Stimulated activated CD4-positive, alpha-beta T cell treated with anti-CD3 and anti-CD28 coated beads, Interleukin-4, amount 100 ng/mL, for 48 hours (primary cell): Measurements from ENCODE around the gene CHMP5.

Experiments
- DNase-seq, 2 donors: peaks; one replicate each; pipeline ENCODE4 v3.0.0-alpha.2; 2020; ENCODE audit warnings: low read depth in 2 of 2

CHMP5 gene

DNA sequence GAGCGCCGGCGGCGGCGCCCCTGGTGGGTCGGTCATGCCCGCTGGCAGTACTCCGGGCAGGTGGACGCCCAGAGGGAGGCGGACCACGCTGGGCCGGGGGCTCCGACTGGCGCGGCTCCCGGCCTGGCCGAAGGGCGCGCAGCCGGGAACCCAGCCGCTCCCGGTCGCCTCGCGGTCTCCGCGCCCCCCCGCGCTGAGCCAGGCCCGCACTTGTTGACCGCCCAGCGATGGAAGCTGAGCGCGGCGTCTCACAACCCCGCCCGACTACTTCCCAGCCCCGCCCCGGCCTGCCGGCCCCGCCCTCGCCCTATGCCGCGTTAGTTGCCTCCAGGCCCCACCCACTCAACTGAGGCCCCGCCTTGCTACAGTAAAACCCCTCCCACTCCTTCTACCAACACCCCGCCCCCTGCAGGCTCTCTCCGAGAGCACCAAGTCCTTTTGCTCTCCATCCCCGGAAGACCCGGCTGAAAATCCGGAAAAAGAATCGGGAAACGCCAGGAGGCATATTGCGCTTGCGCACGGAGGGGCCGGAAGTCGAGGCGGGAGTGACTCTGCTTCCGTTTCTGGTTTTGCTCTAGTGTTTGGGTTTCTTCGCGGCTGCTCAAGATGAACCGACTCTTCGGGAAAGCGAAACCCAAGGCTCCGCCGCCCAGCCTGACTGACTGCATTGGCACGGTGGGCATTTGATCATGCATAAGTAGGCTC is at the start of gene CHMP5, which contains the start of gene BAG1:
TSS of gene CHMP5 (plus strand) at position 577 of the 705 bp plus-strand sequence. CDS start at position 607, 30 bp downstream.
TSS of gene BAG1 (minus strand) at position 236 of the 705 bp plus-strand sequence.
- DNase-seq: peak; percentile 100

DNA sequence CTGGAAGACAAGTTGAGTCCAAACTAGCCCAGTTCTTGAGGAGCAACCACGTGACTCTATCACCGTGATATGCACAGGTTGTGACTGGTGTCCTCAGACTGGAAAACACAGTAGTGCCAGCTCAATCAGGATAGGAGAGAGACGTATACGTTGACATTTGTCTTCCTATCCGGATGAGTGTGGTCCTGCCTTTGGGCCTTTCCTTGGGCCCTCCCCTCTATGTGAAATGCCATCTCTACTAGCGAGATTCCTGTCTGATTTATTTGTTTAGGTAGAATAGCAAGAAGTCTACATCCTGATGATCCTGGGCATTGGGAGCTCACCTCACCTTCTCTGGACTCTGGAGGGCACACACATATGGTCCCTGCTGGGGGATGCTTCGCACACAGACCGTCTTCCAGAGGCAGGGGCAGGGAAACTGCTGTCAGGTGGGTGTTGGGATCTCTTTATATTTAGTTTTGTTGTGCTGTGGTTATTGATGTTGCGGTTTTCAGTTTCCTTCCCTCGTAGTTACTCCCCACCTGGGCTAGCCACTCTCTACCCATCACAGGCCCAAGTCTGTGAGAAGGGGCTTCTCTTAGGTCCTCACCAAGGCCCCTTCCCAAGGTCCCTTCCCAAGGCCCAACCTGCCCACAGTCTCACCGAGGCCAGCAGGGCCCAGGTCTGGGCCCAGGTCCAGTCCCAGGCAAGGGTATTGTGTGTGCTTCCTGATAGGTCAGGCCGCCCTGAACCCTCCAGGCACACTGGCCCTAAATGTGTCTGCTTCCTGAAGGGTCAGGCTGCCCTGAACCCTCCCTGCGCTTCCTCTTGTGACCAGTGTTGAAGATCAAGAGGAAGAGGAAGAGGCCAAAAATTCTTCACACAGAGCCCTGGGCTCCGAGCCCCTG is 43.9 kb upstream of the CHMP5 start:
- no peak for DNase-seq

DNA sequence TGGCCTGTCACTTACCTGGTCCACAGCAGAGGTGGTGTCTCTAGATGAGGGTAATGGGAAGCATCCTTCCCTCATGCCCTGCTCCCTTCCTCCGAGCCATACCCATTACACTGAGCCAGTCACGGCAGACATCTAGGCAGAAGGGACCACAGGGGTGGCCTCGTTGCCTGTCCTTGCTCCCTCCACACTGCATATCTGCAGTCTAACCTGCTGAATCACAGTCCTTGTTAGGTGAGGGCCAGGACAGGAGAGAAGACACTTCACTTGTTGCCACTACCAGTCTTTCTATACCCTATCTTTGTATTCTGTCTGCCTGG is 43.3 kb upstream of the CHMP5 start:
- no peak for DNase-seq

DNA sequence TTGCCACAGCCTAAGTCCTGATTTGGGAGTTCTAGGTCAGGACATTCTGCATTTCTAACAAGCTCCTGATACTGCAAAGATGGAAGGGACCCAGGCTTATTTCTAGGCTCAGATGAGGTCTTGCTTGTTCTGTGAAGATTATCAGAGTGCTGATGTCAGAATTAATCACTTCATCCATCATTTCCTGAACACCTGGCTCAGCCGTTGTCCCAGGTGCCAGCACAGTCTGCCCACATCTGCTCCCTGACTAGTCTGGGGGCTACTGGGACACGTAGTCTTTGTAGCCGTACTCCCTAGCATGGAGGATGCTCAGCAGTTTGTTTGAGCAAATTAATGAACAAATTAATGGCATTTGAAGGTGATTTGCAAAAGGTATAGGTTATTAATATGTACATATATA is 42.8 kb upstream of the CHMP5 start:
- no peak for DNase-seq

DNA sequence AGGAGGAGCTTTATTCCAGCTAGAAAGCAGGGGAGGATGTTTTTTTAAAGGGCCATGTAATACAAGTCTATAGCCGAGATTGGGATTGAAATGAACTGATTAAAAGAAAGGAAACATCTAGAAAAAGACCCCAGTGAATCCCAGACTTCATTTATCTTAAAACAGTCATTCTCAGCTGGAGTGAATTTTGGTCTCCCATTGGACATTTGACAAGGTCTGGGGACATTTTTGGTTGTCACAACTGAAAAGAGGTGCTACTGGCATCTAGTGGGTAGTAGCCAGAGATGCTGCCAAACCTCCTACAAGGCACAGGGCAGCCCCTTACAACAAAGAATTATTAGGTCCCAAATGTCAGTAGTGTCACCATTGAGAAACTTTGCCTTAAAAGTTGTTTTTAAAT is 41.2 kb upstream of the CHMP5 start:
- DNase-seq: no peak

DNA sequence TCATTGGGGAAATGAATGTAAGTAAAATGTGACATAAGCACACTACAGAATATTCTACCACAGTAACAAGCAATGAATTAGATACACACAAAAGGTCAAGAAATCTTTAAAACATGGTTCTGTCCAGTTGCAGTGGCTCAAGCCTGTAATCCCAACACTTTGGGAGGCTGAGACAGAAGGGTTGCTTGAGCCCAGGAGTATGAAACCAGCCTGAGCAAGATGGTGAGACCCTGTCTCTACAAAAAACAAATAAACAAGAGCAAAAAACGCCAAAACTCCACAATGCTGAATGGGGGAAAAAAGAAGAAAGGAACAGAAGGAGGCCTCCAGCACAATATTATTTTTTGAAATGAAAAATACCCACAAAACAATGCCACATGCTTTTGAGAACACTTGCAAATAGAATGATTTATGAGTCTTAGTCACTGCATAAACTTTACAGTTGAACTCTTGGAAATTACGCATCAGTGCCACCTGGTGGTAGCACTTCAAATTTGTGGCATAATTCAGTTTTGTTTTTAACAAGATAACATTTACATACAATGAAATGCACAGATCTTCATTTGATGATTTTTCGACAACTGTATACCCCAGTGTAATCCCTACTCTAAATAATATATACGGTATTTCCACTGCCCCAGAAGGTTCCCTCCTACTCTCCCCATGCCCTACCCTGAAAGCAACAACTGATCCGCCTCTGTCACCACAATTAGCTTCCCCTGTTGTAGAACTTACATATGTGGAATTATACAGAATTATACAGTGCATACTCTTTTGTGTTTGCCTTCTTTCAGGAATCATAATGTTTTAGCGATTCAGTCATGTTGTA is 39.3 kb upstream of the CHMP5 start:
- peak; percentile 56 to 58 for DNase-seq

DNA sequence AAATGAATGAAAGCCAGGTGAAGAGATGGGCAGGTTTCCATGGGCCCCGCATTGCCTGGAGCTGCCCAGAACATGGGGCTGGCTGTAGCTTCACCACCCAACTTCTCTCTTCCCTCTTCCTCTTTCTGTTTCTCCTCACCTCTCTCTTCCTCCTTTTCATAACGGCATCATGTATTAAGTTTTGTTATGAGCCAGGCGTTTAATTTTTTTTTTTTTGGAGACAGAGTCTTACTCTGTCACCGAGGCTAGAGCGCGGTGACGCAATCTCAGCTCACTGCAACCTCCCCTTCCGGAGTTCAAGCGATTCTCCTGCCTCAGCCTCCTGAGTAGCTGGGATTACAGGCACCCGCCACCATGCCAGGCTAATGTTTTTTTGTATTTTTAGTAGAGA is 37.8 kb upstream of the CHMP5 start:
- no peak for DNase-seq

DNA sequence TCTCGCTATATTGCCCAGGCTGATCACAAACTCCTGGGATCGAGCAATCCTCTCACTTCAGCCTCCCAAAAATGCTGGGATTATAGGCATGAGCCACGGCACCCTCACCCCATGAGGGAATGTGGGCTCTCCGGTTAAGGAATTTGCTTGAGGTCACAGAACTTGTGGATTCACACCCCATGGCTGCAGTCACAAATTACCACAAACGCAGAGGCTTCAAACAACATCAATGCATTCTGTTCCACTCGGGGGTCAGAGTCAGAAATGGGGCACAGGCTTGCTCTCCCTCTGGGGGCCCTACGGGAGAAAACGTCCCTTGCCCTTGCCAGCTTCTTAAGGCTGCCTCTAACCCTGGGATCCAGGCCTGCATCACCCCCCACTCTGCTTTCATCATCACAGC is 37.1 kb upstream of the CHMP5 start:
- no peak for DNase-seq

DNA sequence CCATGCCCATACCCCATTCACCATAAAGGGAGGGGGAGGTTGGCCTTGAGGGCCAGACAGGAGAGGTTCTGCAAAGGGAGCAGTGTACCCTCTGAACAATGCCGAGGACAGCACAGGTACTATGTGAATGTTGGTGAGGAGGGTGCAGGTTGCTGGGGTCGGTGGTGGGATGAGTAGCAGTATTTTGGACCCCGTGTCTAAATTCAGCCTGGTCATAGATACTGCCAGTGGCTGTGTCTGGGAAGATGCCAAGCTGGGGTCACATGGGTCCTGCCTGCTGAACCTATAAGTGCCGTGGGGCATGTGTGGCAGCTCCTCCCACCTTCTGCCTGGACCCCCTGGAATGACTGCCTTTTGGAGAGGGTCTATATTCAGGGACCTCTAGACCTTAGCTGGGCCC is 36.2 kb upstream of the CHMP5 start:
- no peak for DNase-seq

DNA sequence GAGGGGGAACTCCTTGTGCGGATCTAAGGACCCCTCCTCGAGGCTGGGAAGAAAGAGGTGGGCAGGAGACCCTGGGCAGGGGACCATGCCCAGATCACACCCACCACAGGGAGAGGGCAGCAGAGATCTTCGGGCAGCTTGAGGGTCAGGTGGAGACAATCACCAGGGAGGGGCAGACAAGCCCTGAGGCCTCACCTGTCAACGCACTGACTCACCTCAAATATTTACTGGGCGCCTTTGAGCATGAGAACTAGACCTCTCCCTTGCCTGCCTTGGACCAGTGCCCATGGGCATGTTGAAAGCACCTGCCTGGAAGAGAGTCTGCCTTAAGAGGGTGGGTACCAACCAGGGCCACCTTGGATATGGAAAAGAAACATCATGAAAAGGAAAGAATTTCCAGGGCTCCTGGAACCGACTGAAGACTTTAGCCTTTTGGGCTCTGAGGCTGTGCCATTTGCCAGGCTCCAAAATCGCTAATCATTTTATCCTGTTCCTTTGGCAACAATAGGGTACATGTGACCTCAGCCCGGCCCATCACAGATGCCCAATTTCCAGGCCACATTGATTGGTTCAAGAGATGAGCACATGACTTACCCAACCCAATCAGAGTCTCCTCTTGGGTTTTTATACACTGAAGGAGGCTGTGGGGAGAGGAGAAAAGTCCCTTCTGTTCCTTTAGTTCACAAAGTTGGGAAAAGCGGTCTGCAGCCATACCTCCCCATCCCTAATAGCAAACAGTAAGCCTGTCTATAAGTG is 35.3 kb upstream of the CHMP5 start:
- DNase-seq: no peak

DNA sequence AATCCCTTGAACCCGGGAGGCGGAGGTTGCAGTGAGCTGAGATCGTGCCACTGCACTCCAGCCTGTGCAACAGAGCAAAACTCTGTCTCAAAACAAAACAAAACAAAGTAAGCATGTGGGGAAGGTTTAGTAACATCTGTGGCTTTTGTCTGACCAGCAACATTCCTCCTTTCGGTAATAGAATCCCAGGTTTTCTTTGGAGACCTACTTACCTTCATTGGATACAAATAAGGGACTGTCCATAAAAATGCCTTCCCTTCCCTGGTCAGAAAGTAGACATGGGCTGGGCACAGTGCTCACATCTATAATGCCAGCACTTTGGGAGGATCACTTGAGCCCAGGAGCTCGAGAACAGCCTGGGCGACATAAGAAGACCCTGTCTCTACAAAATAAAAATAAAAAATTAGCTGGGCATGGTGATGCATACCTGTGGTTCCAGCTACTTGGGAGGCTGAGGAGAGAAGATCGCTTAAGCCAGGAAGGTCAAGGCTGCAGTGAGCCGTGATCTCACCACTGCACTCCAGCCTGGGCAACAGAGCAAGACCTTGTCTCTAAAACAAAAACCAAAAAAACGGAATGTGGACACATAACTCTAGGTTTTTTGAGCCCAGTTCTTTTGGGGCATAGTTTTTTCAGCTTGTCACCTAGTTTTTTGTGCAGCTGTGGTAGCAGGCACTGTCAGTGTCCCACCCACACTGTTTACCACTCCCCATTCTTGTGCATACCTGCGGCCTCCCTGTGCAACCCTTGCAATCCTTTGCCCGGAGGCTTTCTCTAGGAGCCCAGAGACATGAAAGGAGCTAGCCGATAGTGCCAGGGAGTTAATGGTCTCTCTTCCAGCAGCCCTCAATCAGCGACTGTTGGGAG is 33.9 kb upstream of the CHMP5 start:
- DNase-seq: no peak

DNA sequence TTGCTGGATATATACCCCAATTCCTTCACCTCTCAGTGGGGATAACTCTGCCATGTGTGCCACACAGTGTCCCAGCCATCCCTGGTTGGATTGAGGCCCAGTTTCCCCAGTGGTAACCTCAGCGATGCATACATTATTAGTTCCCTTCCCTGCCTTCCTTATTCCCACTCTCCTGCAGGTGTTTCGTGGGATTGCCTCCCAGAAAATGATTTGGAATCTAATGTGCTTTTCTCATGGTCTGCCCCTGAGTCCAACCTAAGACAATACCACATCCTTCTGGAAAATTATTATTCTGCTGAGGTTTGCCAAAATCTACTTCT is 33.3 kb upstream of the CHMP5 start:
- no peak for DNase-seq

DNA sequence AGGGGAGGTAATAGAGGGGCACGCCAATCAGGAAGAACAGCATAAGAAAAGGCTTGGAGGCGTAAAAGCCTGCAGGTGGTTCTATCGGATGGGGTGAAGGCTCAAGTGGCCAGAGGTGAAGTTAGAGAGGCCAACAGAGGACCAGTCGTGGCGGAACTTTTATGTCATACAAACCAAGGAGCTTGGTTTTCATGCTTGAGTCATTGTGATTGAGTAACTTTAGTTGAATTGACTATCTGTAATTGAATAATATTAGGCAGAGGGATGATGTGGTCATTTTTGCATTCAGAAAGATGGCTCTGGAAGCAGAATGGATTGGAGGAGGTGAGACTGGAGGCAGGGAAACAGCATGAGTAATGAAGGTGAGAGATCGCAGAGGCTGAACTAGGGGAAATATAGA is 32.0 kb upstream of the CHMP5 start:
- no peak for DNase-seq

DNA sequence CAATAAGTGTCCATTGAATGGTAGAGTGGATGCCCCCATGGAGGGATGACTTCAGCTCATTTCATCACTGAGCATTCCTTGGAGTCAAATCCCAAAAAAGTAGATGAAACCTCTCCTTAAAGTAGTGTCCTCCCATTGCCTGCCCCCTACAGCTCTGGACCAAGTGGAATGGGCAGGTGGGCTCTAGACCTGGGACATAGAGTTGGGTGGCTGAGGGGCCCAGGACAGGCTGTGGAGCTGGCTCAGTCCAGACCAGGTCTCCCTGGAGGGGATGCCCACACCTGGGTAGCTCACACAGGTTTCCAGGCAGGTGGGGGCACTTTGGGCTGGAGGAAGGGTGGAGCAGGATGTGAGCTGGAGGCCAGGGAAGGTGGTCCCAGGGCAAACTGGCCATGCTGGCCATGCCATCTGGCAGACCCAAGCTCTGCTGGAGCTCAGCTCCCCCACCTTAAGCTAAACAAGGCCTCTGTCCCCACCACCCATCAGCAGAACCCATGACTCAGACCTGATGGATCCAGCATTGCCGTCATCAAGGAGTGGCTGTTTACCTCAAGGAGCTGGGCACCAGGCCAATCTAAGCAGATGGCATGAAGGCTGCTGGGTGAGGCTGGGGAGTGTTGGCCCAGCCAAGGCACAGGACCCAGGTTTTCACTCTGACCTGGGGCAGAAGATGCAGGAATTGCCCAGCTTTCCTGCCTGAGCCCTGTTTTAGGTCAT is 31.1 kb upstream of the CHMP5 start:
- no peak for DNase-seq

DNA sequence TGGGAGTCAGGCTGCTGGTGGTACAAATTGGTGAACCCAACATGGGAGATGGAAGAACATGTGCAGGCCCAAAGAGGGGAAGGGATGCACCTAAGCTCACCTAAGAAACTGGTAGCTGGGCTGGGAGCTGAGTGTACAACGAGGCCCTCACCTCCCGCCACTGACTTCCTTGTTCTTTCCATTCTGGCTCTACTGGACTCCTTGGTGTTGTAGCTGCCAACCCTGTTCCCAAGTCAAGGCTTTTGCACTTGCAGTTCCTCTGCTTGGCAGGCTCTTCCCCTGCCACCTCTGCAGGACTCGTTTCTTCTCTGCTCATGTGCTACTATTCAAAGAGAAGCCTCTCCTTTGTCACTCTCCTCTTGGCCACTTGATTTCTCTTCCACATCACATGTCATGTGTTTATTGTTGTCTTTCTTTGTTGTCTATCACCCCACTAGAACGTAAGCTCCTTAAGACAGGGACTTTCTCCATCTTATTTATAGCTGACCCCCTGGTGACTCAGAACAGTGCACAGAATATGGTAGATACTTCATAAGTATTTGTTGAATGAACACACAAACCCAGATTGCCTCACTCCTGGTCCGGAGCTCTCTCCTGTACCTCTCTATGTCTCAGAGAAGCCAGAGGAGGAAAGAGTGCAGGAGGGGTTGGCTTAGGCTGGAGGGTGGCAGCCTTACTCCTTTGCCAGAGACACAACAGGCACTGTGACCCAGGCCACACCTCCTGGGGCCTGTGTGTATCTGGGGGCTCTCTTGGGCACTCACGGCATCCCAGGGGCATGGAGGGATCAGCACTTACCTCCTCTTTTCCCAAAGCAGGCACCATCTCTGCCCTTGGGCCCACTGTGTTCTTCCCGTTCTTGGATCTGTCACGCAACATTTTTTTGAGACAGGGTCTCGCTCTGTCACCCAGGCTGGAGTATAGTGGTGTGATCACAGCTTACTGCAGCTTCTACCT is 30.1 kb upstream of the CHMP5 start:
- DNase-seq: no peak

DNA sequence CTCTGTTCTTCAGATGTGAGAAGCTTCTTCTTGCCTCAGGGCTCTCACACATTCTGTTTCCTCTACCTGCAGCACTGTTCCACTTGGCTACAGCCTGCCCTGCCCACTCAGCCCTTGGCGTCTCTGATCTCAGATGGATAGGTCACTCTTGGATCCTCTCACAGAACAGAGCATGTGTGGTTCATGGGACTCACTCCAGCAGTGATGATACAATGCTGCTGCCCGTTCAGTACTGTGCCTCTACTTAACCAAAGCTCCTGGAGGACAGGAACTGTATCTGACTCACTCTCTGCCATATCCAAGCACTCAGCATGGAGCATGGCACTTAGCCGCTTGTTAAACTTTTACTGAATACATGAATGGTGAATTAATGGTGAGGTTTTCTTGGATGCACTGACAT is 28.3 kb upstream of the CHMP5 start:
- DNase-seq: no peak

DNA sequence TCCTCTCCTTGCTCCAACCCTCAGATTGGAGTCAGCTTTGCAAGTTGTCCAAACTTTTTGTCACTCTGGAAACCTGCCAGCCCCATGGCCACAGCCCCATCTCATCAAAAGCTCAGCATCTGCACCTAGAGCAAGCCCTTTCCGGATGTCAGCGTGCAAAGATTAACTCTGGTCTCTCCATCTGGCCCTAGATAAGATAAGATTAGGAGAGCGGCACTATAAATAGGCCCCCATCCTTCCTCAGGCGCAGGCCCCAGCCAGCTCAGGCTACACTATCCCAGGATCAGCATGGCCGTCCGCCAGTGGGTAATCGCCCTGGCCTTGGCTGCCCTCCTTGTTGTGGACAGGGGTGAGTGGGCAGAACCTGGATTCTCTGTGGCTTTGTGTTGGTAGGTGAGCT is 24.9 kb upstream of the CHMP5 start, which contains the start of gene SPINK4:
TSS of gene SPINK4 (plus strand) at position 247 of the 400 bp plus-strand sequence. CDS start at position 289, 42 bp downstream.
- no peak for DNase-seq

DNA sequence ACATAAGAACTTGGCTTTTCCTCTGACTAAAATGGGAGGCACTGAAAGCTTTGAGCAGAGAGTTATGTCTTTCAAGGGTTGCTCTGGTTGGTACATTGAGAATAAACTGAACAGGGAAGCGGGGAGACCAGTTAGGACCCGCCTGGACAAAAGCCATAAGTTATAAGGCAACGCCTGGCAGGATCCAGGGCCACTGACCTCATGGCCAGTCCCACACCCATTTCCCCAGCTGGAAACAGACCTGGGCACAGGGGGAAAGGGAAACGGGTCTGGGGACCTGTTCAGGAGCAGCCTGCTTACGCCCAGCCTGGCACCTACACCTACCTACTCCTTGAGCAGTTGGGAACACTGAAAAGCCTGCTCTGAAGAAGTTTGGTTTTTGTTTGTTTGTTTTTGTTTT is 23.6 kb upstream of the CHMP5 start:
- no peak for DNase-seq

DNA sequence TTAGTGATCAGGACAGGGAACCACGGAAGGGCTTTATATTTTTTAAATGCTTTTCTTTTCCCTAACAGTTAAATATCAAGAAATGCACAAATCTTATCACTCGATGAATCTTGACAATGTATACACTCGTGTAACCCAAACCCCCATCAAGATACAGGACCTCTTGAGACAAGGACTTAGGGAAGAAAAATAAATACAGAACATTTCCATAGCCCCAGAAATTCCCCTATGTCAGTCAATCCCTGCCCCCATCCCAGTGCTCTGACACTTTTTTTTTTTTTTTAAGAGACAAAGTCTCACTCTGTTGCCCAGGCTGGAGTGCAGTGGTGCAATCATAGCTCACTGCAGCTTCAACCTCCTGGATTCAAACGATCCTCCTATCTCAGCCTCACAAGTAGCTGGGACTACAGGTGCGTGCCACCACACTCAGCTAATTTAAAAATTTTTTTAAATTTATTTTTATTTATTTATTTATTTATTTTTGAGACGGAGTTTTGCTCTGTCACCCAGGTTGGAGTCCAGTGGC is 22.2 kb upstream of the CHMP5 start:
- DNase-seq: no peak
